Measurements from ENCODE around the gene DNMT3A.

DNA sequence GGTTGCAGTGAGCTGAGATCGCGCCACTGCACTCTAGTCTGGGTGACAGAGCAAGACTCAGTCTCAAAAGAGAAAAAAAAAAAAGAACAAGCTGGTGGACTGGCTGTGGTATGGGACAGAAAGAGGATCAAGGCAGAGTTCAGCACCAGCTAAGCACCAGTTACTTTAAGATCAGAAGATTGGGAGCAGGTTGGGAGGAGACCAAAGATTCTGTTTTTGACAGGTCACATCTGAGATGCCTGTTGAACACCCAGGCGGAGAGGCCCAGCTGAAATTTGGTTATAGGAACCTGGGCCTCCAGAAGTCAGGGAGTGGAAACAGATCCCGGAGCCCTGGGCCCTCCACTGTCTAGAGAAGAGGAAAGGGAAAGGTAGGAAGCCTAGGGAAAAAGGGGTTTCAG, 120.1 kb downstream of the DNMT3A start:
- TF ChIP-seq, protein P1, sequence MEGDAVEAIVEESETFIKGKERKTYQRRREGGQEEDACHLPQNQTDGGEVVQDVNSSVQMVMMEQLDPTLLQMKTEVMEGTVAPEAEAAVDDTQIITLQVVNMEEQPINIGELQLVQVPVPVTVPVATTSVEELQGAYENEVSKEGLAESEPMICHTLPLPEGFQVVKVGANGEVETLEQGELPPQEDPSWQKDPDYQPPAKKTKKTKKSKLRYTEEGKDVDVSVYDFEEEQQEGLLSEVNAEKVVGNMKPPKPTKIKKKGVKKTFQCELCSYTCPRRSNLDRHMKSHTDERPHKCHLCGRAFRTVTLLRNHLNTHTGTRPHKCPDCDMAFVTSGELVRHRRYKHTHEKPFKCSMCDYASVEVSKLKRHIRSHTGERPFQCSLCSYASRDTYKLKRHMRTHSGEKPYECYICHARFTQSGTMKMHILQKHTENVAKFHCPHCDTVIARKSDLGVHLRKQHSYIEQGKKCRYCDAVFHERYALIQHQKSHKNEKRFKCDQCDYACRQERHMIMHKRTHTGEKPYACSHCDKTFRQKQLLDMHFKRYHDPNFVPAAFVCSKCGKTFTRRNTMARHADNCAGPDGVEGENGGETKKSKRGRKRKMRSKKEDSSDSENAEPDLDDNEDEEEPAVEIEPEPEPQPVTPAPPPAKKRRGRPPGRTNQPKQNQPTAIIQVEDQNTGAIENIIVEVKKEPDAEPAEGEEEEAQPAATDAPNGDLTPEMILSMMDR (conservative IDR thresholded peaks at IDR 0.05), result no peak
- TF ChIP-seq ZFX (IDR thresholded peaks at IDR 0.05), result no peak

Data from C4-2B (cell line).